PC-3 (cell line): ENCODE measurements around the gene PAMR1. TPM values are rescaled to one million over a fixed set of nuclear protein-coding genes. Genes with fewer than 3 reads are reported as not detected.

Experiments
- ATAC-seq: fragments of 200-7000 bp; cut with Tn5 transposase; 2 replicates; pipeline ENCODE4 v1.9.1; 2020; ENCODE audit warnings: mild to moderate bottlenecking, moderate library complexity
- BruUV-seq: library from RNA; stranded (reverse); fragments of 400-500 nt; replicated peaks from 2 replicates; lab custom pipeline; 2021; lab: Mats Ljungman, UMichigan
- CTCF ChIA-PET: fragments of 300-600 bp; sonication (Branson Sonifier 250); formaldehyde crosslinking; loops from one replicate; lab custom pipeline; 2022; ENCODE audit warnings: antibody characterized with exemption; lab: Charles Lee
- POLR2A ChIA-PET: fragments of 300-600 bp; sonication (Branson Sonifier 250); formaldehyde crosslinking; loops from one replicate; lab custom pipeline; 2022; ENCODE audit warnings: antibody characterized with exemption; ENCODE audit not compliant: unreplicated experiment; lab: Charles Lee
- DNase-seq: peaks from one replicate; pipeline ENCODE4 v3.0.0-alpha.2; 2015
- H2AFZ ChIP-seq: fragments of 300-600 bp; sonication (generic); 2 replicates; pipeline ENCODE4 v1.6.0; 2016; ENCODE audit warnings: antibody characterized with exemption, low read length
- H3F3A ChIP-seq: fragments of 300-600 bp; sonication (generic); one replicate; pipeline ENCODE4 v1.6.0; 2017; ENCODE audit warnings: antibody characterized with exemption, low read length, control low read depth, mild to moderate bottlenecking; ENCODE audit not compliant: unreplicated experiment
- H3K27ac ChIP-seq: fragments of 300-600 bp; sonication (generic); 2 replicates; pipeline ENCODE4 v1.5.1; 2016; ENCODE audit warnings: mild to moderate bottlenecking, low read length
- H3K27me3 ChIP-seq: fragments of 300-600 bp; sonication (generic); 2 replicates; pipeline ENCODE4 v1.6.1; 2016; ENCODE audit warnings: low read length, mixed read lengths
- H3K36me3 ChIP-seq: fragments of 300-600 bp; sonication (generic); 2 replicates; pipeline ENCODE4 v1.6.1; 2016; ENCODE audit warnings: low read depth, mixed run types, low read length, mixed read lengths
- H3K4me1 ChIP-seq: fragments of 300-600 bp; sonication (generic); 2 replicates; pipeline ENCODE4 v1.5.1; 2016; ENCODE audit warnings: low read length; ENCODE audit not compliant: insufficient read depth
- H3K4me2 ChIP-seq: fragments of 300-600 bp; sonication (generic); 2 replicates; pipeline ENCODE4 v1.6.0; 2016; ENCODE audit warnings: low read length
- H3K4me3 ChIP-seq: fragments of 300-600 bp; sonication (generic); 2 replicates; pipeline ENCODE4 v1.5.1; 2016; ENCODE audit warnings: mild to moderate bottlenecking, low read length, mixed read lengths
- H3K79me2 ChIP-seq: fragments of 300-600 bp; sonication (generic); 2 replicates; pipeline ENCODE4 v1.6.1; 2017; ENCODE audit warnings: low read length, mixed read lengths
- H3K9ac ChIP-seq: fragments of 300-600 bp; sonication (generic); 2 replicates; pipeline ENCODE4 v1.6.0; 2016; ENCODE audit warnings: mild to moderate bottlenecking, low read length
- H3K9me2 ChIP-seq: fragments of 300-600 bp; sonication (generic); replicated peaks from 2 replicates; pipeline ENCODE4 v1.6.1; 2016; ENCODE audit warnings: mixed run types, low read length, mixed read lengths
- H3K9me3 ChIP-seq: fragments of 300-600 bp; sonication (generic); 2 replicates; pipeline ENCODE4 v1.6.1; 2016; ENCODE audit warnings: low read length, mixed read lengths
- H4K20me1 ChIP-seq: fragments of 300-600 bp; sonication (generic); 2 replicates; pipeline ENCODE4 v1.6.1; 2016; ENCODE audit warnings: low read length, mixed read lengths
- EZH2 ChIP-seq: fragments of 300-600 bp; sonication (generic); IDR thresholded peaks from one replicate; pipeline ENCODE4 v1.6.1; 2017; ENCODE audit warnings: antibody characterized with exemption, mild to moderate bottlenecking, low read length; ENCODE audit not compliant: unreplicated experiment
- EZH2phosphoT487 ChIP-seq: fragments of 300-600 bp; sonication (generic); IDR thresholded peaks from 2 replicates; pipeline ENCODE4 v1.6.1; 2018; ENCODE audit warnings: mild to moderate bottlenecking, antibody characterized with exemption, low read length, borderline replicate concordance
- intact Hi-C: fragments of 100-400 bp; cut with micrococcal nuclease; formaldehyde crosslinking; loops from 2 replicates; pipeline ENCODE4 v1.9.0; 2023
- total RNA-seq: library from RNA; depleted of rRNA; stranded (reverse); fragments of >200 nt; gene quantifications from 2 replicates; pipeline ENCODE4 v1.2.3, GENCODE V29; 2014
- TF ChIP-seq, protein P1 (sequence below): fragments of 300-600 bp; sonication (generic); conservative IDR thresholded peaks from 2 replicates; pipeline ENCODE4 v1.5.1; 2017; ENCODE audit warnings: antibody characterized with exemption, low read depth, mild to moderate bottlenecking, low read length

Gene PAMR1
- total RNA-seq, 1 experiment from 2014 or later: not detected

- Histone ChIP-seq H3K9me3 (no peaks in the 10 kb centered on the region), H3K4me3 (no peak overlapping the region), H3K27ac (no peak overlapping the region), H3K9me2 (no peaks in the 10 kb centered on the region), H3K79me2 (no peaks in the 10 kb centered on the region), H4K20me1 (no peaks in the 10 kb centered on the region), H3K27me3 (0 out of 2 replicates have a peak, but pooled peaks cover 12% of the 10 kb centered on the region), H2AFZ (no peak overlapping the region), H3F3A (no peaks in the 10 kb centered on the region), H3K4me1 (no peaks in the 10 kb centered on the region), H3K9ac (no peak overlapping the region), H3K4me2 (no peak overlapping the region), H3K36me3 (no peaks in the 10 kb centered on the region)
- ChIA-PET CTCF (no interaction called here), POLR2A (no interaction called here)
- DNase-seq (no peak), ATAC-seq (no peak)
- intact Hi-C loops: no loop called here
- BruUV-seq: no TSS peak
- TF ChIP-seq, protein P1, sequence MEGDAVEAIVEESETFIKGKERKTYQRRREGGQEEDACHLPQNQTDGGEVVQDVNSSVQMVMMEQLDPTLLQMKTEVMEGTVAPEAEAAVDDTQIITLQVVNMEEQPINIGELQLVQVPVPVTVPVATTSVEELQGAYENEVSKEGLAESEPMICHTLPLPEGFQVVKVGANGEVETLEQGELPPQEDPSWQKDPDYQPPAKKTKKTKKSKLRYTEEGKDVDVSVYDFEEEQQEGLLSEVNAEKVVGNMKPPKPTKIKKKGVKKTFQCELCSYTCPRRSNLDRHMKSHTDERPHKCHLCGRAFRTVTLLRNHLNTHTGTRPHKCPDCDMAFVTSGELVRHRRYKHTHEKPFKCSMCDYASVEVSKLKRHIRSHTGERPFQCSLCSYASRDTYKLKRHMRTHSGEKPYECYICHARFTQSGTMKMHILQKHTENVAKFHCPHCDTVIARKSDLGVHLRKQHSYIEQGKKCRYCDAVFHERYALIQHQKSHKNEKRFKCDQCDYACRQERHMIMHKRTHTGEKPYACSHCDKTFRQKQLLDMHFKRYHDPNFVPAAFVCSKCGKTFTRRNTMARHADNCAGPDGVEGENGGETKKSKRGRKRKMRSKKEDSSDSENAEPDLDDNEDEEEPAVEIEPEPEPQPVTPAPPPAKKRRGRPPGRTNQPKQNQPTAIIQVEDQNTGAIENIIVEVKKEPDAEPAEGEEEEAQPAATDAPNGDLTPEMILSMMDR: no peak
- TF ChIP-seq EZH2phosphoT487 (no peak), EZH2 (no peak)
These were observed 71.1 kb downstream of the PAMR1 start for GRCh38 chr11:35454362-35454761.

DNA sequence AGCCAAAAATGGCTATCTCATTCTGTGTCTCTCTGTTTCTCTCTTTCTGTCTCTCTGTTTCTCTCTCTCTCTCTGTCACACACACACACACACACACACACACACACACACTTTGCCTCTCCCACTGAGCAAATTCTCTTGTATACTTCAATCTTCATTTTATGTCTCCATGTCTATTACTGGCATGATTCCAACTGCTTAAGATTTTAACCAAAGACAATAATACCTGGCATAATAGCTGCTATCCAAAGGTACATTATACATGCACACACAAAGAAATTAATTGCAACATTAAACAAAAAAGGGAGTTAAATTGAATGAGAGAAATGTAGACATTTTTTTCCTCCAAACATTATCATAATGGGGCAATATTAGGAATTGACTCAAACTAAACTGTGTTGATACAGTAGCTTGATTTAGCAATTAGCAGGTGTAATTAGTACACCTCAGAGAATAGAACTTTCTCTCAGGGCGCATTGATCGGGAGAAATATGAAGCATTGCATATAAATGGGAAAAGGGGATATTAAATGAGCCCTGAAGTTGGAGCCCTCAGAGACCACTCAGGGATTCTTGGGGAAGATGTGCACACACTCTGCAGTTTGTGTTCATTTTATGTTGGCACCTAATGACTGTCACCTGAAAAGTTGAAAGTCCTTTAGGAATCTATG is 88.7 kb downstream of the PAMR1 start:
- ChIA-PET POLR2A (interaction anchor here (0.7 kb wide), 1 partner anchor 137 kb away, joined by 3 read pairs; no protein-coding TSS in a partner anchor), CTCF (no interaction called here)
- intact Hi-C loops: no loop called here
- H3K27ac ChIP-seq: no peak overlapping the region
- H3F3A ChIP-seq: no peaks in the 10 kb centered on the region
- H3K9me3 ChIP-seq: no peaks in the 10 kb centered on the region
- BruUV-seq: no TSS peak
- no peak overlapping the region for H3K9ac ChIP-seq
- H3K9me2 ChIP-seq: no peaks in the 10 kb centered on the region
- H3K36me3 ChIP-seq: no peaks in the 10 kb centered on the region
- H3K4me2 ChIP-seq: no peak overlapping the region
- ATAC-seq (no peak), DNase-seq (no peak)
- H3K4me3 ChIP-seq: no peak overlapping the region
- TF ChIP-seq EZH2phosphoT487 (no peak), EZH2 (no peak)
- TF ChIP-seq, protein P1: no peak
- H3K79me2 ChIP-seq: no peaks in the 10 kb centered on the region
- H4K20me1 ChIP-seq: no peaks in the 10 kb centered on the region
- H3K27me3 ChIP-seq: peaks cover 67% of the 10 kb centered on the region
- no peak overlapping the region for H2AFZ ChIP-seq
- H3K4me1 ChIP-seq: no peaks in the 10 kb centered on the region

- no peak overlapping the region for H3K4me2 ChIP-seq
- CTCF ChIA-PET: no interaction called here
These were observed 91.8 kb downstream of the PAMR1 start for GRCh38 chr11:35433588-35433987.

More at GRCh38 chr11:35433588-35433987, 91.8 kb downstream of the PAMR1 start:
- H2AFZ ChIP-seq: no peak overlapping the region
- H3K9ac ChIP-seq: no peak overlapping the region
- POLR2A ChIA-PET: interaction anchor here (0.6 kb wide), 1 partner anchor 1518 kb away, joined by 3 read pairs; no protein-coding TSS in a partner anchor
- H3K4me3 ChIP-seq: no peak overlapping the region
- ATAC-seq (no peak), DNase-seq (no peak)
- H3K36me3 ChIP-seq: no peaks in the 10 kb centered on the region
- H4K20me1 ChIP-seq: no peaks in the 10 kb centered on the region
- peaks cover 57% of the 10 kb centered on the region for H3K27me3 ChIP-seq
- intact Hi-C loops: no loop called here
- H3K9me2 ChIP-seq: no peaks in the 10 kb centered on the region
- no peaks in the 10 kb centered on the region for H3K79me2 ChIP-seq
- no peaks in the 10 kb centered on the region for H3K4me1 ChIP-seq
- TF ChIP-seq, protein P1: no peak
- TF ChIP-seq EZH2: no peak
- no peak for TF ChIP-seq EZH2phosphoT487
- no TSS peak for BruUV-seq
- H3F3A ChIP-seq: no peaks in the 10 kb centered on the region
- H3K9me3 ChIP-seq: no peaks in the 10 kb centered on the region
- H3K27ac ChIP-seq: no peak overlapping the region
